B cell (primary cell): ENCODE data around the gene TMSB15B. TPM values are rescaled to one million over a fixed set of nuclear protein-coding genes. Genes with fewer than 3 reads are reported as not detected.

Experiments used
- ATAC-seq: fragments of 200-7000 bp; cut with Tn5 transposase; one replicate; pipeline ENCODE4 v1.10.0; 2021; ENCODE audit warnings: low read depth, mild to moderate bottlenecking, moderate number of reproducible peaks, moderate library complexity
- CTCF ChIA-PET: fragments of 350-600 bp; sonication (Branson Sonifier 250); formaldehyde crosslinking; loops from one replicate; lab custom pipeline; 2021; ENCODE audit warnings: antibody characterized with exemption, inconsistent platforms; lab: Charles Lee
- POLR2A ChIA-PET: fragments of 350-600 bp; sonication (Branson Sonifier 250); formaldehyde crosslinking; loops from one replicate; lab custom pipeline; 2021; ENCODE audit warnings: antibody characterized with exemption; lab: Charles Lee
- DNase-seq: peaks from one replicate; pipeline ENCODE4 v3.0.0; 2013
- H2AFZ ChIP-seq: 2 replicates; pipeline ENCODE4 v1.6.1; 2012; ENCODE audit warnings: mild to moderate bottlenecking, low read depth, low read length; ENCODE audit not compliant: insufficient read depth, poor library complexity, severe bottlenecking
- H3K27ac ChIP-seq, 2 donors: 1 replicate in 1 of 2; 2 replicates in 1 of 2; pipeline ENCODE4 v1.5.1; 2012 to 2013; ENCODE audit warnings: low read length in 2 of 2, mild to moderate bottlenecking in 2 of 2, moderate library complexity in 1 of 2
- H3K27me3 ChIP-seq, 4 experiments: fragments of 200-600 bp in 1 of 4; sonication (generic) in 1 of 4; replicated peaks in 1 of 4; 1 replicate in 2 of 4; 2 replicates in 2 of 4; pipeline versions ENCODE4 v1.6.1 to v1.7.0; 2013 to 2016; ENCODE audit warnings: low read length in 3 of 4, mild to moderate bottlenecking in 2 of 4, mixed read lengths in 1 of 4, moderate library complexity in 1 of 4; ENCODE audit not compliant: insufficient read depth in 4 of 4, control insufficient read depth in 3 of 4; ENCODE audit errors: control extremely low read depth in 1 of 4
- H3K36me3 ChIP-seq, 2 experiments: replicated peaks in 1 of 2; 1 replicate in 1 of 2; 2 replicates in 1 of 2; pipeline versions ENCODE4 v1.6.1 to v1.7.1; 2013; ENCODE audit warnings: low read length in 1 of 2; ENCODE audit not compliant: insufficient read depth in 2 of 2, control insufficient read depth in 1 of 2; ENCODE audit errors: control extremely low read depth in 1 of 2, extremely low read depth in 1 of 2
- H3K4me1 ChIP-seq, 2 donors: fragments of 200-600 bp in 1 of 2; sonication (generic) in 1 of 2; 1 replicate in 1 of 2; 2 replicates in 1 of 2; pipeline versions ENCODE4 v1.5.1 to v1.6.1; 2013 to 2017; ENCODE audit warnings: low read length in 2 of 2; ENCODE audit not compliant: control insufficient read depth in 2 of 2, insufficient read depth in 2 of 2
- H3K4me2 ChIP-seq: replicated peaks from 2 replicates; pipeline ENCODE3; 2012; ENCODE audit warnings: mild to moderate bottlenecking, low read depth, low read length; ENCODE audit not compliant: poor library complexity, severe bottlenecking
- H3K4me3 ChIP-seq, 5 experiments: fragments of 200-600 bp in 1 of 5; sonication (generic) in 1 of 5; 1 replicate in 3 of 5; 2 replicates in 2 of 5; pipeline versions ENCODE4 v1.5.1 to v1.7.0; 2011 to 2016; ENCODE audit warnings: low read length in 4 of 5, mild to moderate bottlenecking in 4 of 5, low read depth in 2 of 5, control low read depth in 1 of 5, moderate library complexity in 1 of 5; ENCODE audit not compliant: insufficient read depth in 1 of 5; ENCODE audit errors: control extremely low read depth in 1 of 5, extremely low read depth in 1 of 5
- H3K79me2 ChIP-seq: fragments of 200-600 bp; sonication (generic); one replicate; pipeline ENCODE4 v1.6.0; 2016; ENCODE audit warnings: low read length; ENCODE audit not compliant: control insufficient read depth, insufficient read depth
- H3K9ac ChIP-seq: fragments of 200-600 bp; sonication (generic); 2 replicates; pipeline ENCODE4 v1.6.1; 2017; ENCODE audit warnings: mild to moderate bottlenecking, low read length, moderate library complexity
- H3K9me3 ChIP-seq, 3 donors: one replicate each; pipeline versions ENCODE4 v1.6.1 to v1.7.1; 2013; ENCODE audit warnings: low read length in 2 of 3; ENCODE audit not compliant: control insufficient read depth in 2 of 3, insufficient read depth in 1 of 3; ENCODE audit errors: control extremely low read depth in 1 of 3
- H4K20me1 ChIP-seq: 2 replicates; pipeline ENCODE4 v1.6.0; 2012; ENCODE audit warnings: mild to moderate bottlenecking, low read length; ENCODE audit not compliant: insufficient read depth, control insufficient read depth, poor library complexity, severe bottlenecking
- H3K27ac Mint-ChIP-seq: one replicate; pipeline ENCODE4 v1.8.0; 2021; ENCODE audit warnings: mixed read lengths
- H3K27me3 Mint-ChIP-seq: one replicate; pipeline ENCODE4 v1.8.0; 2021; ENCODE audit warnings: mixed read lengths
- H3K4me1 Mint-ChIP-seq: one replicate; pipeline ENCODE4 v1.8.0; 2021; ENCODE audit warnings: mixed read lengths
- H3K4me3 Mint-ChIP-seq: one replicate; pipeline ENCODE4 v1.8.0; 2021; ENCODE audit warnings: mixed read lengths
- H3K9me3 Mint-ChIP-seq: one replicate; pipeline ENCODE4 v1.8.0; 2022; ENCODE audit warnings: mixed read lengths; ENCODE audit not compliant: insufficient read depth
- EZH2 ChIP-seq: IDR thresholded peaks from 2 replicates; pipeline ENCODE4 v1.6.1; 2012; ENCODE audit warnings: borderline replicate concordance, low read depth, mild to moderate bottlenecking, moderate library complexity, low read length; ENCODE audit not compliant: insufficient read depth, poor library complexity, severe bottlenecking
- WGBS: methylation state at CpG from one replicate; pipeline ENCODE4 v1.1.5; 2013; ENCODE audit warnings: missing lambda C conversion rate; ENCODE audit not compliant: insufficient coverage; 5-methylcytosine and 5-hydroxymethylcytosine counted together
- intact Hi-C: fragments of 100-400 bp; cut with micrococcal nuclease; formaldehyde crosslinking; loops from one replicate; pipeline ENCODE4 v1.10.0; 2022
- polyA plus RNA-seq: library from polyadenylated mRNA; depleted of rRNA; stranded (reverse); fragments of >200 nt; gene quantifications from 2 replicates; pipeline ENCODE4 v1.2.3, GENCODE V29; 2012
- total RNA-seq, 2 donors: library from RNA; stranded (reverse); fragments of 120-200 nt in 1 of 2; gene quantifications; 1 replicate in 1 of 2; 2 replicates in 1 of 2; pipeline versions ENCODE4 v1.2.3 to v1.2.4, GENCODE V29; 2013 to 2022
- TF ChIP-seq, protein P1 (sequence below): fragments of 200-600 bp; IDR thresholded peaks from one replicate; pipeline ENCODE4 v1.8.0; 2022; ENCODE audit warnings: antibody characterized with exemption, mild to moderate bottlenecking

The TMSB15B gene
- total and polyA plus RNA-seq, 2 donors (not counting 1 experiment from before 2014, with no cell fraction given), result 7.6 to 8.6 TPM

DNA sequence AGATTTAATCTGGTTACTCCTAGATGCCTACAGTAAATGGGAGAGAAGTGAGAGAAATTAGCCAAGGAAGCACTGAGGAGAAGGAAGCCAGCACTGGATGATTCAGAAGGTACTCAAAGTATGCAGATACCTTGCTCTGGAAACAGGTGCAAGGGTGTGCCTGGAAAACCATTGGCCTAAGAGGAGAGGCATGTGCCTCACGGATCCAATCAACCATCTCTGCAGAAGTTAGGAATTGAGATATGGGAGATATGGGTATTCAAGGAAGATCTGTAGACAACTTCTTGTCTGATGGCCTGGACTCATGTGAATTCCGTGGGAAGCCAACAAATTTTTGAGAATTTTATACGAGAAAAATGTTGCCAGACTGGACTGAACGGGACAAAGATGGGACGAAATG lies 46.4 kb downstream of the TMSB15B start:
- no peak for DNase-seq
- no peaks in the 10 kb centered on the region for H3K27me3 ChIP-seq
- CTCF ChIA-PET, result no interaction called here
- H4K20me1 ChIP-seq, result no peaks in the 10 kb centered on the region
- no peaks in the 10 kb centered on the region for H3K36me3 ChIP-seq
- H3K27ac Mint-ChIP-seq, result no peak overlapping the region
- TF ChIP-seq, protein P1, sequence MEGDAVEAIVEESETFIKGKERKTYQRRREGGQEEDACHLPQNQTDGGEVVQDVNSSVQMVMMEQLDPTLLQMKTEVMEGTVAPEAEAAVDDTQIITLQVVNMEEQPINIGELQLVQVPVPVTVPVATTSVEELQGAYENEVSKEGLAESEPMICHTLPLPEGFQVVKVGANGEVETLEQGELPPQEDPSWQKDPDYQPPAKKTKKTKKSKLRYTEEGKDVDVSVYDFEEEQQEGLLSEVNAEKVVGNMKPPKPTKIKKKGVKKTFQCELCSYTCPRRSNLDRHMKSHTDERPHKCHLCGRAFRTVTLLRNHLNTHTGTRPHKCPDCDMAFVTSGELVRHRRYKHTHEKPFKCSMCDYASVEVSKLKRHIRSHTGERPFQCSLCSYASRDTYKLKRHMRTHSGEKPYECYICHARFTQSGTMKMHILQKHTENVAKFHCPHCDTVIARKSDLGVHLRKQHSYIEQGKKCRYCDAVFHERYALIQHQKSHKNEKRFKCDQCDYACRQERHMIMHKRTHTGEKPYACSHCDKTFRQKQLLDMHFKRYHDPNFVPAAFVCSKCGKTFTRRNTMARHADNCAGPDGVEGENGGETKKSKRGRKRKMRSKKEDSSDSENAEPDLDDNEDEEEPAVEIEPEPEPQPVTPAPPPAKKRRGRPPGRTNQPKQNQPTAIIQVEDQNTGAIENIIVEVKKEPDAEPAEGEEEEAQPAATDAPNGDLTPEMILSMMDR, result no peak
- TF ChIP-seq EZH2, result no peak
- intact Hi-C loops, result no loop called here
- H3K4me1 ChIP-seq, result no peaks in the 10 kb centered on the region
- no peak overlapping the region for H3K4me2 ChIP-seq
- POLR2A ChIA-PET, result no interaction called here
- no peak overlapping the region for H3K27ac ChIP-seq
- H3K27me3 Mint-ChIP-seq, result no peaks in the 10 kb centered on the region
- H3K79me2 ChIP-seq, result no peaks in the 10 kb centered on the region
- no peak overlapping the region for H3K9ac ChIP-seq
- no peaks in the 10 kb centered on the region for H3K9me3 Mint-ChIP-seq
- no peak overlapping the region for H3K4me3 Mint-ChIP-seq
- no peaks in the 10 kb centered on the region for H3K4me1 Mint-ChIP-seq
- H2AFZ ChIP-seq, result no peak overlapping the region
- no peak overlapping the region for H3K4me3 ChIP-seq
- WGBS, result 72% methylated on average over 4 of the region's 5 CpGs
- H3K9me3 ChIP-seq, result no peaks in the 10 kb centered on the region
- ATAC-seq, result no peak

DNA sequence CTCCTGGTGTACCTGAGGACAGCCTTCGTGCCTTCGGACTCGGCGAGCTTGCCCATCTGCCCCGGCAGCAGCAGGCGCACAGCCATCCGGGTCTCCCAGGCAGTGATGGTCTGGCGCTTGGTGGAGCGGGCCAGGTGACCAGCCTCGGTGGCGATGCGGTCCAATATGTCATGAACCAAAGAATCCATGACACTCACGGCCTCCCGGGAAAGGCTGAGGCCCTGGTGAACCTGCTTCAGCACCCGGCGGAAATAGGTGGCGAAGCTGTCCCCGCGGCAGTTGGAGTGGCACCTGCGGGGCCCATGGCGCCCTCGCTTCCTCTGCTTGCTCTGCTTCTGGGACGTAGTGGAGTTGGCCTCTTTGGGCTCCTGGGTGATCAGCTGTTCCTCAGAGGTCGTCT lies 50.7 kb downstream of the TMSB15B start:
- ATAC-seq (no peak), DNase-seq (no peak)
- intact Hi-C loops, result no loop called here
- Histone ChIP-seq H3K27ac (no peak overlapping the region), H2AFZ (no peak overlapping the region), H3K4me3 (no peak overlapping the region), H3K27me3 (no peaks in the 10 kb centered on the region), H4K20me1 (no peaks in the 10 kb centered on the region), H3K36me3 (no peaks in the 10 kb centered on the region), H3K79me2 (no peaks in the 10 kb centered on the region), H3K9ac (no peak overlapping the region), H3K9me3 (no peaks in the 10 kb centered on the region), H3K4me1 (no peaks in the 10 kb centered on the region), H3K4me2 (no peak overlapping the region)
- WGBS, result 93% methylated on average over 24 of the region's 24 CpGs
- ChIA-PET CTCF (no interaction called here), POLR2A (no interaction called here)
- Mint-ChIP-seq H3K9me3 (no peaks in the 10 kb centered on the region), H3K27ac (no peak overlapping the region), H3K4me3 (no peak overlapping the region), H3K4me1 (no peaks in the 10 kb centered on the region), H3K27me3 (no peaks in the 10 kb centered on the region)
- TF ChIP-seq, protein P1, result no peak
- no peak for TF ChIP-seq EZH2
